Stomach (tissue), 4 donors: Measurements from ENCODE around the gene CSF2.

Source experiments
- POLR2A ChIP-seq, 4 donors: fragments of 450-650 bp; IDR thresholded peaks; one replicate each; pipeline ENCODE4 v1.6.1; 2016; ENCODE audit warnings: antibody characterized with exemption in 4 of 4, control low read depth in 2 of 4, mild to moderate bottlenecking in 1 of 4, moderate library complexity in 1 of 4
- TF ChIP-seq, protein P1 (sequence below), 7 experiments: fragments of 450-650 bp in 4 of 7; fragments of 200-600 bp in 3 of 7; sonication (generic) in 3 of 7; IDR thresholded peaks; one replicate each; pipeline ENCODE4 v1.5.1; 2016 to 2019; ENCODE audit warnings: antibody characterized with exemption in 7 of 7, control low read depth in 2 of 7, mild to moderate bottlenecking in 1 of 7

DNA sequence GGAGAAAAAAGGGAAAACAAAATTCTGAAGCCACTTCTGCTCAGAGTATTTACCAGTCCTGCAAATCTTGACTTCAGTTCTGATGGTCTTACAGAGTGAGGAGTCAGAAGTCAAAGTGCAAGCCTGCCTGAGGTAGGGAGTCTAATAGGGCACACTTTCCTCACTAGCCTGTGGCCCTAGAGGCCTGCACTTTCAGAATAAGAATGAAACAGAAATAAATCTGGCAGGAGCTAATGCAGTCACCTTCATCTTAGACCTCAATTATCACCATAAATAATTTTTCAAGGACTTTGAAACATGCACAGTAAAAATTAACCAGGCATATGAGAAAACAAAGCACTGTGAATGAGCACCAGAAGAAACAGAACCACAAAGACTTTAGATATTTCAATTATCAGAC lies 41.4 kb upstream of the CSF2 start:
- TF ChIP-seq, protein P1, sequence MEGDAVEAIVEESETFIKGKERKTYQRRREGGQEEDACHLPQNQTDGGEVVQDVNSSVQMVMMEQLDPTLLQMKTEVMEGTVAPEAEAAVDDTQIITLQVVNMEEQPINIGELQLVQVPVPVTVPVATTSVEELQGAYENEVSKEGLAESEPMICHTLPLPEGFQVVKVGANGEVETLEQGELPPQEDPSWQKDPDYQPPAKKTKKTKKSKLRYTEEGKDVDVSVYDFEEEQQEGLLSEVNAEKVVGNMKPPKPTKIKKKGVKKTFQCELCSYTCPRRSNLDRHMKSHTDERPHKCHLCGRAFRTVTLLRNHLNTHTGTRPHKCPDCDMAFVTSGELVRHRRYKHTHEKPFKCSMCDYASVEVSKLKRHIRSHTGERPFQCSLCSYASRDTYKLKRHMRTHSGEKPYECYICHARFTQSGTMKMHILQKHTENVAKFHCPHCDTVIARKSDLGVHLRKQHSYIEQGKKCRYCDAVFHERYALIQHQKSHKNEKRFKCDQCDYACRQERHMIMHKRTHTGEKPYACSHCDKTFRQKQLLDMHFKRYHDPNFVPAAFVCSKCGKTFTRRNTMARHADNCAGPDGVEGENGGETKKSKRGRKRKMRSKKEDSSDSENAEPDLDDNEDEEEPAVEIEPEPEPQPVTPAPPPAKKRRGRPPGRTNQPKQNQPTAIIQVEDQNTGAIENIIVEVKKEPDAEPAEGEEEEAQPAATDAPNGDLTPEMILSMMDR (IDR thresholded peaks at IDR 0.05), result no peak
- no peak for TF ChIP-seq POLR2A (IDR thresholded peaks at IDR 0.05)
